AML-193 (cell line): ENCODE data around the gene MRPL18.
"Not testable (repeated sequence)": the region's sequence is repeated elsewhere in the genome, so short reads cannot be mapped to it uniquely, and the experiment has no call there.

ENCODE experiments used
- DNase-seq, 2 experiments: peaks; one replicate each; lab custom pipeline; 2025; lab: John Stamatoyannopoulos, UW

MRPL18 gene

GRCh38 chr6:159790149-159790955 is at the start of gene MRPL18:
TSS of gene MRPL18 (plus strand) at chr6:159790467. CDS start at chr6:159790588, 121 bp downstream.
- peak; percentile 97 to 99 for DNase-seq

- no peak for DNase-seq
These were observed 48.1 kb upstream of the MRPL18 start for GRCh38 chr6:159742165-159742564.

- no peak for DNase-seq
These were observed 45.2 kb upstream of the MRPL18 start for GRCh38 chr6:159745081-159745480.

- DNase-seq = no peak
These were observed 43.5 kb upstream of the MRPL18 start for GRCh38 chr6:159746759-159747158.

GRCh38 chr6:159748127-159748526 is 42.1 kb upstream of the MRPL18 start:
- not testable (repeated sequence) for DNase-seq

GRCh38 chr6:159751448-159751847 is 38.8 kb upstream of the MRPL18 start:
- DNase-seq = no peak

GRCh38 chr6:159753081-159753872 is 37.0 kb upstream of the MRPL18 start:
- no peak for DNase-seq

GRCh38 chr6:159754401-159754800 is 35.9 kb upstream of the MRPL18 start:
- DNase-seq = no peak

- no peak for DNase-seq
These were observed 35.0 kb upstream of the MRPL18 start for GRCh38 chr6:159754959-159755914.

GRCh38 chr6:159756508-159756907 is 33.8 kb upstream of the MRPL18 start:
- DNase-seq = no peak

GRCh38 chr6:159758031-159759001 is 32.0 kb upstream of the MRPL18 start:
- DNase-seq = no peak

GRCh38 chr6:159759645-159760044 is 30.6 kb upstream of the MRPL18 start:
- DNase-seq = no peak

GRCh38 chr6:159760602-159761057 is 29.6 kb upstream of the MRPL18 start:
- DNase-seq = no peak

- DNase-seq = peak; percentile 40 to 45
These were observed 29.0 kb upstream of the MRPL18 start for GRCh38 chr6:159761129-159761872.

- peak; percentile 96 to 97 for DNase-seq
These were observed 28.2 kb upstream of the MRPL18 start, which contains the start of gene ACAT2 for GRCh38 chr6:159761873-159762680. TSS of gene ACAT2 (plus strand) at chr6:159762045. CDS start at chr6:159762088, 43 bp downstream.

- DNase-seq = peak; percentile 35 to 44
These were observed 27.5 kb upstream of the MRPL18 start for GRCh38 chr6:159762681-159763293.

- no peak for DNase-seq
These were observed 23.4 kb upstream of the MRPL18 start for GRCh38 chr6:159766906-159767305.

- DNase-seq = no peak
These were observed 20.8 kb upstream of the MRPL18 start for GRCh38 chr6:159769470-159769869.
